Measurements from ENCODE around the gene SFXN5. TPM values are rescaled to one million over a fixed set of nuclear protein-coding genes. Genes with fewer than 3 reads are reported as not detected.
A peak's percentile ranks its signal among the peaks of the same experiment; 100 is the strongest.

Gene SFXN5
- total and polyA plus RNA-seq, 11 donors = 6.0 to 12.5 (median 8.7) TPM

GRCh38 chr2:72953528-72953927 lies 118.0 kb downstream of the SFXN5 start:
- TF ChIP-seq, protein P1, sequence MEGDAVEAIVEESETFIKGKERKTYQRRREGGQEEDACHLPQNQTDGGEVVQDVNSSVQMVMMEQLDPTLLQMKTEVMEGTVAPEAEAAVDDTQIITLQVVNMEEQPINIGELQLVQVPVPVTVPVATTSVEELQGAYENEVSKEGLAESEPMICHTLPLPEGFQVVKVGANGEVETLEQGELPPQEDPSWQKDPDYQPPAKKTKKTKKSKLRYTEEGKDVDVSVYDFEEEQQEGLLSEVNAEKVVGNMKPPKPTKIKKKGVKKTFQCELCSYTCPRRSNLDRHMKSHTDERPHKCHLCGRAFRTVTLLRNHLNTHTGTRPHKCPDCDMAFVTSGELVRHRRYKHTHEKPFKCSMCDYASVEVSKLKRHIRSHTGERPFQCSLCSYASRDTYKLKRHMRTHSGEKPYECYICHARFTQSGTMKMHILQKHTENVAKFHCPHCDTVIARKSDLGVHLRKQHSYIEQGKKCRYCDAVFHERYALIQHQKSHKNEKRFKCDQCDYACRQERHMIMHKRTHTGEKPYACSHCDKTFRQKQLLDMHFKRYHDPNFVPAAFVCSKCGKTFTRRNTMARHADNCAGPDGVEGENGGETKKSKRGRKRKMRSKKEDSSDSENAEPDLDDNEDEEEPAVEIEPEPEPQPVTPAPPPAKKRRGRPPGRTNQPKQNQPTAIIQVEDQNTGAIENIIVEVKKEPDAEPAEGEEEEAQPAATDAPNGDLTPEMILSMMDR (IDR thresholded peaks at IDR 0.05) = no peak
- no peak for TF ChIP-seq POLR2A (IDR thresholded peaks at IDR 0.05)
- no peak overlapping the region for H3K27ac ChIP-seq
- ATAC-seq = no peak
- 92 to 100% (median 99%) methylated on average over 1 of the region's 1 CpG for WGBS, 4 donors
- peaks cover 0 to 5% (median 0%) of the 10 kb centered on the region in 9 donors for H3K36me3 ChIP-seq
- no peaks in the 10 kb centered on the region for H3K27me3 ChIP-seq
- H3K4me1 ChIP-seq = peaks cover 0 to 28% (median 0%) of the 10 kb centered on the region in 12 donors
- intact Hi-C loops (cut with DNase I) = no loop called here
- no peak for DNase-seq
- H3K9me3 ChIP-seq = no peaks in the 10 kb centered on the region
- no peak overlapping the region for H3K4me3 ChIP-seq

- no peak overlapping the region for H3K27ac ChIP-seq
- peaks cover 0 to 5% (median 0%) of the 10 kb centered on the region in 9 donors for H3K36me3 ChIP-seq
- no peaks in the 10 kb centered on the region for H3K27me3 ChIP-seq
- H3K4me3 ChIP-seq = no peak overlapping the region
- intact Hi-C loops (cut with DNase I) = no loop called here
- ATAC-seq (no peak), DNase-seq (peak in 1 of 5 donors; percentile 5)
- H3K4me1 ChIP-seq = peaks cover 0 to 22% (median 0%) of the 10 kb centered on the region in 12 donors
- TF ChIP-seq POLR2A (IDR thresholded peaks at IDR 0.05) = no peak
- TF ChIP-seq, protein P1 (IDR thresholded peaks at IDR 0.05) = no peak
- H3K9me3 ChIP-seq = no peaks in the 10 kb centered on the region
- 95 to 96% (median 96%) methylated on average over 14 of the region's 14 CpGs for WGBS, 4 donors
Observed at GRCh38 chr2:72952961-72953360, 118.6 kb downstream of the SFXN5 start.

DNA sequence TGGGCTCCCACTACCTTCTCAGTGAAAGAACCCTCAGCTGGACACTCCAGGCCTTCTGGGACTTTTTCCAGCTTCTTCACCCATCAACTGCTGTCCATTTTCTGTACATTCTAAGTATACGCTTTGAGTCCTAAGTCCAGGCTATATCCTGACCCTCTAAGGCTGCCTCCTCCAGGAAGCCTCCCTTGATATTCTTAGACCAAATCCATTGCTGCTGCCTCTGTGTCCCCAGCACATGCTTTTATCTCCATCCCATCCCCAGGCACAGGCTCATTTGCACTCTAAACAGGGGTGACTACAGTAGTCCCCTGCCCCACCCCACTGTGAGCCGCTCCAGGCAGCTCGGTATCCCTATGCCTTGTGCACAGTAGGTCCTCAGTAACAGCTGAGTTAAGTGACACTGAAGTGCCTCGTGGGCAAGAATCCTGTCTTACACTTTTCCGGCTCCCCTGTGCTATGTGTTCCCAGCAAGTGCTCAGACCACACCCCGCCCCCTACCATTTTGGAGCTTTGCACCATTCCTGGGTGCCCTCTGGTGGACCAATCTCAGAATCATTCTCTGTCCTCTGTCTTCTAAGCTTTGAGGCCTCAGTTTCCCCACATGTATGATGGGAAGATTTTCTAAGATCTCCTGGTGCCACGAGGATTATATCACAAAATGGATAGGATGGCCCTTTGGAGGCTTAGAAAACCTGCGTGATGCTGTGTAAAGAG lies 119.2 kb downstream of the SFXN5 start:
- Histone ChIP-seq H3K4me1 (peaks cover 0 to 15% (median 0%) of the 10 kb centered on the region in 12 donors), H3K36me3 (peaks cover 0 to 3% (median 0%) of the 10 kb centered on the region in 9 donors), H3K27me3 (no peaks in the 10 kb centered on the region), H3K4me3 (no peak overlapping the region), H3K9me3 (no peaks in the 10 kb centered on the region), H3K27ac (no peak overlapping the region)
- WGBS, 4 donors = 83 to 92% (median 92%) methylated on average over 8 of the region's 8 CpGs
- TF ChIP-seq, protein P1 (IDR thresholded peaks at IDR 0.05) = no peak
- TF ChIP-seq POLR2A (IDR thresholded peaks at IDR 0.05) = no peak
- ATAC-seq (no peak), DNase-seq (no peak)
- intact Hi-C loops (cut with DNase I) = no loop called here

GRCh38 chr2:72951303-72952095 lies 120.0 kb downstream of the SFXN5 start:
- no peak overlapping the region for H3K4me3 ChIP-seq
- TF ChIP-seq, protein P1 (IDR thresholded peaks at IDR 0.05) = no peak
- TF ChIP-seq POLR2A (IDR thresholded peaks at IDR 0.05) = no peak
- H3K27ac ChIP-seq = no peak overlapping the region
- peak in 2 of 5 donors; percentile 15 to 33 for DNase-seq
- WGBS, 4 donors = 91 to 99% (median 95%) methylated on average over 7 to 8 of the region's 8 CpGs
- no peaks in the 10 kb centered on the region for H3K27me3 ChIP-seq
- no peaks in the 10 kb centered on the region for H3K9me3 ChIP-seq
- no peak for ATAC-seq
- intact Hi-C loops (cut with DNase I) = no loop called here
- peaks cover 0 to 8% (median 0%) of the 10 kb centered on the region in 12 donors for H3K4me1 ChIP-seq
- H3K36me3 ChIP-seq = peaks cover 0 to 3% (median 0%) of the 10 kb centered on the region in 9 donors

Measured in heart left ventricle (tissue), 16 donors.